Eye (tissue), 1 donor: ENCODE results near the gene LTF.
A peak's percentile ranks its signal among the peaks of the same experiment; 100 is the strongest.
"Not testable (repeated sequence)": the region's sequence is repeated elsewhere in the genome, so short reads cannot be mapped to it uniquely, and the experiment has no call there.

Source experiments
- DNase-seq: peaks from one replicate; pipeline ENCODE4 v3.0.0-alpha.2; 2015

The LTF gene

GRCh38 chr3:46409739-46410489 is 54.8 kb downstream of the LTF start:
- DNase-seq, result no peak

GRCh38 chr3:46408853-46409252 is 55.9 kb downstream of the LTF start:
- DNase-seq, result no peak

DNA sequence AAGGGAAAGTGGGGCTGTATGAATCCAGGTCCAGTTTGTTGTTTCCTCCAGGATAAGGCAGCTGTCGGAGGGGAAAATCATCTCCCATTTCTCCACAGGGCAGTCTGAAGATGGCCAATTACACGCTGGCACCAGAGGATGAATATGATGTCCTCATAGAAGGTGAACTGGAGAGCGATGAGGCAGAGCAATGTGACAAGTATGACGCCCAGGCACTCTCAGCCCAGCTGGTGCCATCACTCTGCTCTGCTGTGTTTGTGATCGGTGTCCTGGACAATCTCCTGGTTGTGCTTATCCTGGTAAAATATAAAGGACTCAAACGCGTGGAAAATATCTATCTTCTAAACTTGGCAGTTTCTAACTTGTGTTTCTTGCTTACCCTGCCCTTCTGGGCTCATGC is 56.7 kb downstream of the LTF start:
- peak; percentile 25 for DNase-seq

GRCh38 chr3:46406788-46407611 is 57.7 kb downstream of the LTF start, which contains the start of the genes CCR5AS and CCRL2:
Gene CCR5AS, minus strand, starts transcription at chr3:46407066.
Gene CCRL2, plus strand, starts transcription at chr3:46407259. Its CDS starts 821 bp downstream, at chr3:46408080.
- DNase-seq, result peak; percentile 10

- DNase-seq, result no peak
These were observed 58.3 kb downstream of the LTF start for GRCh38 chr3:46406443-46406787.

- DNase-seq, result no peak
These were observed 59.2 kb downstream of the LTF start for GRCh38 chr3:46405301-46406019.

DNA sequence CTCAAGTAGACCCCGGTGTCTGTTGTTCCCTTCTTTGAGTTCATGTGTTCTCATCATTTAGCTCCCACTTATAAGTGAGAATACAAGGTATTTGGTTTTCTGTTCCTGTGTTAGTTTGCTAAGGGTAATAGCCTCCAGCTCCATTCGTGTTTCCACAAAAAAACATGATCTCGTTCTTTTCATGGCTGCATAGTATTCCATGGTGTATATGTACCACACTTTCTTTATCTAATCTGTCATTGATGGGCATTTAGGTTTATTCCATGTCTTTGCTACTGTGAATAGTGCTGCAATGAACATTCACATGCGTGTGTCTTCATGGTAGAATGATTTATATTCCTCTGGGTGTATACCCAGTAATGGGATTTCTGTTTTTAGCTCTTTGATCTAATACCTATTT is 61.8 kb downstream of the LTF start:
- DNase-seq, result not testable (repeated sequence)

GRCh38 chr3:46401579-46401978 is 63.1 kb downstream of the LTF start:
- DNase-seq, result no peak

DNA sequence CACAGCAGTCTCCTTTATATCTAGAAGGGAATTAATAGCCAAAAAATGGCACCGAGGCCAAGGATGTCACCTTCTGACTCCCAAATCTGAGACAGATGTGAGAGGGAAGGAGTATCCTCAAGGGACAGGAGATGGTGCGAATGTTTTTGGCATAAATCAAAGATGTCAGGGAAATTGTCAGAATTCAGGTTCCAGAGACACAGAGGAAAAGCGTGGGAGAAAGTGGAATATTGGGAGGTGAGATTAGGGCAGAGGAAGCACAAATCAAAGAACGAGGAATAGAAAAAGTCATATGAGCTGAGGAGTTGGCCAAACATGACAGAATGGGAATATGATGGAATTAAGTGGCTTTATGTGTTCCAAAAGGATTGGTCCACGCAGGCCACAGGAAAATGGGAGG is 63.9 kb downstream of the LTF start:
- no peak for DNase-seq

- no peak for DNase-seq
These were observed 64.5 kb downstream of the LTF start for GRCh38 chr3:46400000-46400734.

DNA sequence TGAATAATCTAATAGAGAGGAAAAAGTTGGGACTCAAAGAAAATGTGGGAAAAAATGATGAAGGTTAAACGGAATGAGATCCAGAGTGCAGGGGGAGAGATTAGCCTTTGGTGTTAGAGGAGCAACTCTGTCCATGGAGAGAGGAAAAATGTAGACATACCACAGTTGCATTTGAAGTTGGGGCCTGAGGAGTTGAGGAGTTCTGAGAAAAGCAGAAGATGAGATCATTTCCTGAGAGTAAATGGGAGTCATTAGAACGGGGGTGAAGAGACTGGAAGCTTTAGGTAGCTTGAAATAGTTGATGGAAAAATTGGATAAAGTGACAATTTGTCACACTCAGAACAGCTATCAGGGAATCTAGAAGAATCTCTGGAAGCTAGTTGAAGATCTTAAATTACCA is 65.1 kb downstream of the LTF start:
- no peak for DNase-seq

GRCh38 chr3:46399098-46399497 is 65.6 kb downstream of the LTF start:
- DNase-seq, result no peak

GRCh38 chr3:46398186-46398955 is 66.3 kb downstream of the LTF start:
- no peak for DNase-seq

GRCh38 chr3:46397111-46397510 is 67.6 kb downstream of the LTF start:
- DNase-seq, result no peak

DNA sequence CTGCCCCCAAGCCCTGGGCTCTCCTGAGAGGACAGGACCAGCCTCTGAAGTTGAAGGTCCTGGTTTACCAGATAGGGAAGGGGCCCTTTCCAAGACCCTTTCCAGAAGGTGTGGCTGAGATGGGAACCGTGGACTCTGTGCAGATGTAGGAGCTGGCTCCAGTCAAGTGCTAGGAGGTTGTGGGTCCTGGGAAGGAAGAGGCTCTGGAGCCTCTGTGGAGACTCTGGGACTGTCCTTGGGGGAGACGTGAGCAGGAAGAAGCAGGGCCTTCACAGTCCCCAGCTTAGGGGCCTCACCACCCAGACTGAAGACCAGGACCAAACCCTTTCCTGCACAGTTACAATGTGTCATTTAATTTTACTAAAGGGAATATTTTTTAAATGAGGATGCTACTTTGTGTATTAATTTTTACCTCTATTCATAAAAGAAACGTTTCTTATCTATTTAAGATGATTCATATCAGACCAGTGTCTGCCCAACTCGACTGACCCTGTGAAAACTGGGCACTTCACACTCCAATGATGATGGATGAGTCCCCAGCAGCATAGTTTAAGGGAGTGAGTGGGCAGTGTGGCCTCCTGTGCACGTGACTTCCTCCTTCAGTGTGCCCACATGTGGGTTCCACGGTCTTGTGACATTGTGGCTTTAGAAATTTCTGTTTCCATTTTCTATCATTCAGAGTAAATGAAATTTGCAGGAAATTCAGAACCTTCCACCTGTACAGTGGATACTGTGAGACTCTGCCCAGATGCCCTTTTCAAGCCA is 68.8 kb downstream of the LTF start:
- no peak for DNase-seq

- DNase-seq, result no peak
These were observed 69.5 kb downstream of the LTF start for GRCh38 chr3:46395210-46395661.

DNA sequence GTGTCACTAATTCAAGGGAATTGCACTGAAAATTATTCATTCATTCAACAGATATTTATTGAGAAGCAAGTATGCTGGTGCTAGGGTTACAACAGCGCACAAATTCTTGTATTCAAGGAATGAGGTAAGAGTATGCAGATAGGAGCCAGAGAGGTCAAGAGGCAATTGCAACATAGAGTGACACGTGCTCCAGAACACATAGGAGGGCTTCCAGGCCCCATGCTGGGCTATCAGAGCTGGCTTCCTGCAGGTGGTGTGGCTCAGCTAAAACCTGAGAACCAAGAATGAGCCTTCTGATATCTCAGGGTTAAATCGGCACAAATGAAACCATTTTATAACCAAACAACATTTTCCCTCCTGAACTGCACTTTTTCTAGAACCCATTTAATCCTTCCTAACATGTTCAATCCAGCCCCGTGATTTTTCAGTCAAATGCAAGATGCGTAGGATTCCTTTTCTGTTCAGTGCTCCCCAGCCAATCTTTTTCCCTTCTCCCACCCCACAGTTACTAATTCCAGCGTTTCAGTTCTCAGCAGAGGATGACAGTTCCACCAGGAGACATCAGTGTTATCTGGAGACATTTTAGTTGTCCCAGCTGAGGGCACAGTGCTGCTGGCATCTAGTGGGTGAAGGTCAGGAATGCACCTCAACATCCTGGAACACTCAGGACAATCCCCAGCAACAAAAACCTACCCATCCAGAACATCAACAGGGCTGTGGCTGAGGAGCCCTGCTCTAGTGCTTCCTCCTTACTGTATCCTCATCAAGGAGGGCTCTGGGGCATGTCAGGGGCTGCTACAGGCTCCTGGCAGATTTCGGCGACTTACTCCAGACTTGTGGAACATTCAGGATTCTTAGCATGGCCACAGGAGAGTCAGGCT is 70.9 kb downstream of the LTF start:
- DNase-seq, result no peak

- no peak for DNase-seq
These were observed 71.7 kb downstream of the LTF start for GRCh38 chr3:46393011-46393410.

- DNase-seq, result not testable (repeated sequence)
These were observed 73.2 kb downstream of the LTF start for GRCh38 chr3:46391526-46391925.

DNA sequence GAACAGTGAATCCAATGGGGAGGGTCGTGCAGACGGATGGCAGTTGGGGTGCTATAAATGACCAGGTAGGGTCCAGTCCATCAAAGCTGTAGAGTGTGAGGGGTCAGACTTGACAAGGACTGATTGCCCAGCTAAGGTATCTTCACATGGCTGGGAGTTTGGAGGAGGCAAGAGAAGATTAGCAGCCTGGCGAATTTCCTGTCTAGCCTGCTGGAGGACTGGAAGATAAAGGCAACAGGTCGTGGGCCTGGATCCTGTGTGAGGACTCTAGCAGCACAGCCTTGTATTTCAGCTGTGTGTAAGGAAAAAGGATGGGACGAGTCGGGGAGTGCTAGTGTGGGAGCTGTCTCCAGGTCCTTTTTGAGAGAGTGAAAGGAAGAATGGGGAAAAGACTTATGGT is 75.4 kb downstream of the LTF start:
- no peak for DNase-seq
